Measurements from ENCODE around the gene SRP68. TPM values are rescaled to one million over a fixed set of nuclear protein-coding genes. Genes with fewer than 3 reads are reported as not detected.

The SRP68 gene
- total RNA-seq, 4 donors from 2014 or later, result 32.2 to 43.4 (median 32.6) TPM

GRCh38 chr17:76076765-76077583 lies 4.7 kb upstream of the SRP68 start:
- H3K9me3 ChIP-seq, result no peaks in the 10 kb centered on the region
- no peaks in the 10 kb centered on the region for H3K36me3 ChIP-seq
- H3K27me3 ChIP-seq, result peaks cover 0 to 47% of the 10 kb centered on the region in 2 donors
- DNase-seq, result peak in 2 of 3 donors; percentile 24 to 60
- no peak overlapping the region for H3K27ac ChIP-seq
- TF ChIP-seq CTCF (IDR thresholded peaks at IDR 0.05) (no peak), POLR2A (IDR thresholded peaks at IDR 0.05) (no peak)
- H3K4me1 ChIP-seq, result peaks cover 0 to 49% (median 14%) of the 10 kb centered on the region in 4 donors
- peak overlapping the region in 2 of 4 donors; percentile 14 to 27 for H3K4me3 ChIP-seq

GRCh38 chr17:76076146-76076764 lies 3.9 kb upstream of the SRP68 start:
- Histone ChIP-seq H3K36me3 (no peaks in the 10 kb centered on the region), H3K4me1 (peaks cover 0 to 52% (median 14%) of the 10 kb centered on the region in 4 donors), H3K27ac (no peak overlapping the region), H3K9me3 (no peaks in the 10 kb centered on the region), H3K4me3 (peak overlapping the region in 2 of 4 donors; percentile 14 to 27), H3K27me3 (peaks cover 0 to 47% of the 10 kb centered on the region in 2 donors)
- no peak for DNase-seq
- TF ChIP-seq POLR2A (IDR thresholded peaks at IDR 0.05) (no peak), CTCF (IDR thresholded peaks at IDR 0.05) (no peak)

- H3K27me3 ChIP-seq, result peaks cover 0 to 47% of the 10 kb centered on the region in 2 donors
- H3K9me3 ChIP-seq, result no peaks in the 10 kb centered on the region
- H3K4me3 ChIP-seq, result peak overlapping the region in 2 of 4 donors; percentile 3 to 29
- H3K4me1 ChIP-seq, result peaks cover 0 to 59% (median 14%) of the 10 kb centered on the region in 4 donors
- H3K36me3 ChIP-seq, result no peaks in the 10 kb centered on the region
- no peak overlapping the region for H3K27ac ChIP-seq
- TF ChIP-seq CTCF (IDR thresholded peaks at IDR 0.05) (no peak), POLR2A (IDR thresholded peaks at IDR 0.05) (no peak)
- no peak for DNase-seq
These were observed 3.2 kb upstream of the SRP68 start for GRCh38 chr17:76075364-76076145.

- Histone ChIP-seq H3K9me3 (no peaks in the 10 kb centered on the region), H3K4me1 (peaks cover 0 to 57% (median 14%) of the 10 kb centered on the region in 4 donors), H3K4me3 (peak within 1 kb of the TSS in 3 of 4 donors; percentile 3 to 29 (median 5)), H3K27me3 (peaks cover 0 to 45% of the 10 kb centered on the region in 2 donors), H3K27ac (no peak within 1 kb of the TSS), H3K36me3 (peaks cover 0 to 2% (median 0%) of the 10 kb centered on the region in 3 donors)
- TF ChIP-seq CTCF (IDR thresholded peaks at IDR 0.05) (no peak), POLR2A (IDR thresholded peaks at IDR 0.05) (no peak)
- DNase-seq, result no peak
These were observed 2.4 kb upstream of the SRP68 start, which contains the start of gene GALR2 for GRCh38 chr17:76074390-76075363. TSS of gene GALR2 (plus strand) at chr17:76074781. CDS start at chr17:76074884, 103 bp downstream.

Measured in Peyer's patch (tissue), 4 donors.